ENCODE data around the gene SIGLEC11.

SIGLEC11 gene

GRCh38 chr19:49924004-49924880 is 36.7 kb downstream of the SIGLEC11 start:
- DNase-seq = no peak

- DNase-seq = no peak
Measured at GRCh38 chr19:49923055-49924003, 37.6 kb downstream of the SIGLEC11 start.

GRCh38 chr19:49921871-49922795 is 38.8 kb downstream of the SIGLEC11 start:
- DNase-seq = peak; percentile 50 to 56

GRCh38 chr19:49920624-49921363 is 40.2 kb downstream of the SIGLEC11 start:
- DNase-seq = no peak

GRCh38 chr19:49918089-49918488 is 42.9 kb downstream of the SIGLEC11 start:
- DNase-seq = no peak

- DNase-seq = no peak
Measured at GRCh38 chr19:49916839-49917733, 43.9 kb downstream of the SIGLEC11 start.

- DNase-seq = no peak
Measured at GRCh38 chr19:49915271-49915670, 45.7 kb downstream of the SIGLEC11 start.

GRCh38 chr19:49913720-49914119 is 47.3 kb downstream of the SIGLEC11 start:
- no peak for DNase-seq

GRCh38 chr19:49912965-49913685 is 47.8 kb downstream of the SIGLEC11 start:
- DNase-seq = no peak

- DNase-seq = peak; percentile 58 to 62
Measured at GRCh38 chr19:49911381-49912145, 49.4 kb downstream of the SIGLEC11 start.

GRCh38 chr19:49910179-49910578 is 50.8 kb downstream of the SIGLEC11 start:
- DNase-seq = no peak

GRCh38 chr19:49908480-49909420 is 52.2 kb downstream of the SIGLEC11 start:
- DNase-seq = no peak

GRCh38 chr19:49907745-49908446 is 53.1 kb downstream of the SIGLEC11 start:
- no peak for DNase-seq

- no peak for DNase-seq
Measured at GRCh38 chr19:49906879-49907564, 54.0 kb downstream of the SIGLEC11 start.

GRCh38 chr19:49904136-49904535 is 56.8 kb downstream of the SIGLEC11 start:
- no peak for DNase-seq

Measured in activated T-cell treated with anti-CD3 and anti-CD28 coated beads, Interleukin-2, amount 50 U/mL, for 48 hours (primary cell).